ENCODE results near the gene GALNT7. TPM values are rescaled to one million over a fixed set of nuclear protein-coding genes. Genes with fewer than 3 reads are reported as not detected.
"Not testable (repeated sequence)": the region's sequence is repeated elsewhere in the genome, so short reads cannot be mapped to it uniquely, and the experiment has no call there.

The GALNT7 gene
- total and polyA plus RNA-seq, 7 donors: 0.69 to 3.2 (median 1.6) TPM

DNA sequence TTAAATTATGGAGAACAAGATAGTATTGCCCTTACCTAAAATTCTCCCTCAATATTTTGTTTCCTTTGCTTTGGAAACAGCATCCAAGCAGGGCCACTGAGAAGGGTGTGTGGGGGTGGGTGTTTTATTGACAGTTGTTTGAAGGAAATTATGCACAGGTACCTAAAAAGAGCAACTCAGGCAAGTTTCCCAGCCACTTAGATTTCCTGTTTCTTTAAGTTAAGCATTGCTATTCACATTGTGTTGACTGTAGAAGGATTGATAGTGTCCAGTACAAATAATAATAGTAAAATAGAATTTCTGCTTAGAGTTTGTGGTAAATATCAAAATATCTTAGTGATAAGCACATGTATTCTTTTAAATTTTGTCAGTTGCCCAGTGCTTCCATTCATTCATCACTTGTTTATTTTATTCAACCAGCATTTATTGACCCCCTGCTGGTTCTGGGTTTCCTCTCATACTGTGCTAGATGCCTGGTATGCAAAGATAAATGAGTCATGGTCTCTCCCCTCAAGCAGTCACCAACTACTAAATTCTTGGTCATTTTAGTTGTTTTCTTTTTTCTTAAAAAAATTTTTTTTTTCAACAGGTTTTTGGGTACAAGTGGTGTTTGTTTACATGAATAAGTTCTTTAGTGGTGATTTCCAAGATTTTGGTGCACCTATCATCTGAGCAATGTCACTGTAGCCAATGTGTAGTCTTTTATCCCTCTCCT, 50.0 kb downstream of the GALNT7 start:
- H3K4me1 ChIP-seq: no peaks in the 10 kb centered on the region
- no peaks in the 10 kb centered on the region for H3K27me3 ChIP-seq (ENCODE audit: insufficient read depth in 3 of 3, low read length in 2 of 3)
- H3K4me3 ChIP-seq: no peak overlapping the region
- H3K9me3 ChIP-seq: no peaks in the 10 kb centered on the region
- TF ChIP-seq, protein P1, sequence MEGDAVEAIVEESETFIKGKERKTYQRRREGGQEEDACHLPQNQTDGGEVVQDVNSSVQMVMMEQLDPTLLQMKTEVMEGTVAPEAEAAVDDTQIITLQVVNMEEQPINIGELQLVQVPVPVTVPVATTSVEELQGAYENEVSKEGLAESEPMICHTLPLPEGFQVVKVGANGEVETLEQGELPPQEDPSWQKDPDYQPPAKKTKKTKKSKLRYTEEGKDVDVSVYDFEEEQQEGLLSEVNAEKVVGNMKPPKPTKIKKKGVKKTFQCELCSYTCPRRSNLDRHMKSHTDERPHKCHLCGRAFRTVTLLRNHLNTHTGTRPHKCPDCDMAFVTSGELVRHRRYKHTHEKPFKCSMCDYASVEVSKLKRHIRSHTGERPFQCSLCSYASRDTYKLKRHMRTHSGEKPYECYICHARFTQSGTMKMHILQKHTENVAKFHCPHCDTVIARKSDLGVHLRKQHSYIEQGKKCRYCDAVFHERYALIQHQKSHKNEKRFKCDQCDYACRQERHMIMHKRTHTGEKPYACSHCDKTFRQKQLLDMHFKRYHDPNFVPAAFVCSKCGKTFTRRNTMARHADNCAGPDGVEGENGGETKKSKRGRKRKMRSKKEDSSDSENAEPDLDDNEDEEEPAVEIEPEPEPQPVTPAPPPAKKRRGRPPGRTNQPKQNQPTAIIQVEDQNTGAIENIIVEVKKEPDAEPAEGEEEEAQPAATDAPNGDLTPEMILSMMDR (IDR thresholded peaks at IDR 0.05): no peak
- no peak overlapping the region for H3K27ac ChIP-seq
- intact Hi-C loops (cut with DNase I): no loop called here
- ATAC-seq (no peak), DNase-seq (no peak)
- H3K36me3 ChIP-seq (ENCODE audit: insufficient read depth in 1 of 2, low read depth in 1 of 2): no peaks in the 10 kb centered on the region

DNA sequence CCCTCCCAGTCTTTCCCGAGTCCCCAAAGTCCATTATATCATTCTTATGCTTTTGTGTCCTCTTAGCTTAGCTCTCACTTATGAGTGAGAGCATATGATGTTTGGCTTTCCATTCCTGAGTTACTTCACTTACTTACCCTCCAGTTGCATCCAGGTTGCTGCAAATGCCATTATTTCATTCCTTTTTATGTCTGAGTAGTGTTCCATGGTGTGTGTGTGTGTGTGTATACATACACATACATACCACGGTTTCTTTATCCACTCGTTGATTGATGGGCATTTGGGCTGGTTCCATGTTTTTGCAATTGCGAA, 50.5 kb downstream of the GALNT7 start:
- not testable (repeated sequence) for H3K4me1 ChIP-seq

DNA sequence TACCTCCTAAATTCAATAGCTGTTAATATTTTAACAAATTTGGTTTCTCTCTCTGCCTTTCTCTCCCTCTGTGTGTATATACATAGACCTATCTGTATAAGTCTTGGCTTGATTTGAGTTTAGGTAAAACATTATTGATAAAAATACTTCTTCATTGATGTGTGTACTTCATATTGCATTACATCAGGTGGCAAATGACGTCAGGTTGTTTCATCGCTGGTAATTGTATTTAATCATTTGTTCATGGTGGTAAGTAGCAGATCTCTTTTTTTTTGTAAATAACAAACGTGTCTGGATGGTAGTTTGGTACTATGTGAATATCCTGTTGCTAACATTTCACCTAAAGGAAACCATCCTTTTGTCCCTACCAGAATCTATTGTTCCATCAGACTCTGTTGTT, 55.1 kb downstream of the GALNT7 start:
- WGBS, 3 donors: 81 to 89% (median 89%) methylated on average over 3 of the region's 3 CpGs
- H3K4me3 ChIP-seq: no peak overlapping the region
- ATAC-seq (no peak), DNase-seq (no peak)
- H3K27me3 ChIP-seq (ENCODE audit: insufficient read depth in 3 of 3, low read length in 2 of 3): no peaks in the 10 kb centered on the region
- no peaks in the 10 kb centered on the region for H3K9me3 ChIP-seq
- intact Hi-C loops (cut with DNase I): no loop called here
- TF ChIP-seq, protein P1 (IDR thresholded peaks at IDR 0.05): no peak
- H3K36me3 ChIP-seq (ENCODE audit: insufficient read depth in 1 of 2, low read depth in 1 of 2): no peaks in the 10 kb centered on the region
- H3K27ac ChIP-seq: no peak overlapping the region
- H3K4me1 ChIP-seq: no peaks in the 10 kb centered on the region

More for the DNA sequence above, 50.5 kb downstream of the GALNT7 start:
- intact Hi-C loops (cut with DNase I); DNase-seq; H3K27me3 ChIP-seq (ENCODE audit: insufficient read depth in 3 of 3, low read length in 2 of 3); H3K4me3 ChIP-seq; ATAC-seq; H3K9me3 ChIP-seq; H3K36me3 ChIP-seq (ENCODE audit: insufficient read depth in 1 of 2, low read depth in 1 of 2); H3K27ac ChIP-seq: not testable (repeated sequence)
- WGBS, 3 donors: 92 to 97% (median 95%) methylated on average over 4 of the region's 4 CpGs

- TF ChIP-seq, protein P1 (IDR thresholded peaks at IDR 0.05): no peak
- no peak overlapping the region for H3K27ac ChIP-seq
- 84% methylated on average over 4 of the region's 4 CpGs for WGBS, 3 donors
- ATAC-seq (no peak), DNase-seq (no peak)
- H3K9me3 ChIP-seq: no peaks in the 10 kb centered on the region
- no peaks in the 10 kb centered on the region for H3K36me3 ChIP-seq (ENCODE audit: insufficient read depth in 1 of 2, low read depth in 1 of 2)
- H3K27me3 ChIP-seq (ENCODE audit: insufficient read depth in 3 of 3, low read length in 2 of 3): no peaks in the 10 kb centered on the region
- no peaks in the 10 kb centered on the region for H3K4me1 ChIP-seq
- intact Hi-C loops (cut with DNase I): no loop called here
- H3K4me3 ChIP-seq: no peak overlapping the region
Measured at GRCh38 chr4:173226401-173226888, 57.8 kb downstream of the GALNT7 start.

GRCh38 chr4:173227756-173228155, 59.1 kb downstream of the GALNT7 start:
- WGBS, 3 donors: 74 to 83% (median 79%) methylated on average over 2 of the region's 2 CpGs
- intact Hi-C loops (cut with DNase I): no loop called here
- Histone ChIP-seq H3K4me1 (no peaks in the 10 kb centered on the region), H3K27me3 (ENCODE audit: insufficient read depth in 3 of 3, low read length in 2 of 3) (no peaks in the 10 kb centered on the region), H3K36me3 (ENCODE audit: insufficient read depth in 1 of 2, low read depth in 1 of 2) (no peaks in the 10 kb centered on the region), H3K27ac (no peak overlapping the region), H3K4me3 (no peak overlapping the region), H3K9me3 (no peaks in the 10 kb centered on the region)
- TF ChIP-seq, protein P1 (IDR thresholded peaks at IDR 0.05): no peak
- ATAC-seq (no peak), DNase-seq (no peak)

Data from psoas muscle (tissue), 8 donors.